Measurements from ENCODE around the gene SLIT1. TPM values are rescaled to one million over a fixed set of nuclear protein-coding genes. Genes with fewer than 3 reads are reported as not detected.

Gene SLIT1
- total RNA-seq, 1 donor from 2014 or later: 0.26 TPM

DNA sequence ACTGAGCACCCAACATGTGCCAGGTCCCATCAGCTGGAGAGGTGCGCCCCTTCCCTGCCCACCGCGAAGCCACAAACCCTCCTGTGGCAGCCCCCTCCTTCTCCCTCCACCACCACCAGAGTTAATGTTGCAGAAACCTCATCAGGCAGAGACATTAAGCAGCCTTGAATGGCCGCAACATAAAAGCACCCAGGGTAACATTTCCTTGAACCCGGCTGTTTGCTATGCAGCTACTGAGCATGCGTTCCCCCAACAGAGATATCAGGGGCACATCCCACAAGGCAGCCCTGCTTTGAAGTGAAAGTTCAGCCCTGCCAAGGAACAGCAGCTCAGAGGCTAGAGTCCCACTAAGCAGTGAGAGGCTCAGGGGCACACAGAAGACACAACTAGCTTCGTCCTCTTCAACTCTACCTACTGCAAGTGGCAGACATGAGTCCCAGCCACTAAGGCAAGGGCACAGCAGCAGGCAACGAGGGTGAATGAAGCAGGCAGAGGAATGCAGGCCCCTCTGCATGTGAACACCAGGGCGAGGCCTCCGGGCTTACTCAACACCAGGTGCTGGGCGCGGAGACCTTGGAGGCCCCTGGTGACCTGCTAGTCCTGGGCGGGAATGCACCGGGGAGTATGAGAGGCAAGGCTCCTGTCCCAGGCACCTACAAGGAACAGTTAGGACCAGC is 107.4 kb downstream of the SLIT1 start:
- intact Hi-C loops (cut with micrococcal nuclease): no loop called here
- no peak overlapping the region for H3K4me3 Mint-ChIP-seq
- H3K4me1 Mint-ChIP-seq: no peaks in the 10 kb centered on the region
- DNase-seq: no peak
- H3K9me3 Mint-ChIP-seq: no peaks in the 10 kb centered on the region
- no peak overlapping the region for H3K27ac Mint-ChIP-seq
- no peaks in the 10 kb centered on the region for H3K36me3 Mint-ChIP-seq (ENCODE audit: low read depth)
- peaks cover 19% of the 10 kb centered on the region for H3K27me3 Mint-ChIP-seq

DNA sequence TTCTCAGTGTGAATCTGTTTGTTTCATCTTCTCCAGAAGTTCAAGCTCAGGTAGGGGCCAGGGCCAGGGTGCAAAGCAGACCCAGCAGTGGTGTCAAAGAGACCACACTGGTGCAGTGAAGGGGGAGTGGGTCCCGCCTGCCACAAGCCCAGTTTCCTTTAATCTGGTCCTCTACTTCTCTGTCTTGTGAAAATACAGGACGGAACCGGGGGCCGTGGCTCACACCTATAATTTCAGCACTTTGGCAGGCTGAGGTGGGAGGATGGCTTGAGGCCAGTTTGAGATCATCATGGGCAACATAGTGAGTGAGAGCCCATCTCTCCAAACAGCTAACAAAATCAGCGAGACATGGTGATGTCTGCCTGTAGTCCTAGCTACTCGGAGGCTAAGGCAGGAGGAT is 109.0 kb downstream of the SLIT1 start:
- intact Hi-C loops (cut with micrococcal nuclease): no loop called here
- no peaks in the 10 kb centered on the region for H3K4me1 Mint-ChIP-seq
- no peak overlapping the region for H3K4me3 Mint-ChIP-seq
- peaks cover 18% of the 10 kb centered on the region for H3K27me3 Mint-ChIP-seq
- no peak overlapping the region for H3K27ac Mint-ChIP-seq
- DNase-seq: no peak
- no peaks in the 10 kb centered on the region for H3K36me3 Mint-ChIP-seq (ENCODE audit: low read depth)
- no peaks in the 10 kb centered on the region for H3K9me3 Mint-ChIP-seq

DNA sequence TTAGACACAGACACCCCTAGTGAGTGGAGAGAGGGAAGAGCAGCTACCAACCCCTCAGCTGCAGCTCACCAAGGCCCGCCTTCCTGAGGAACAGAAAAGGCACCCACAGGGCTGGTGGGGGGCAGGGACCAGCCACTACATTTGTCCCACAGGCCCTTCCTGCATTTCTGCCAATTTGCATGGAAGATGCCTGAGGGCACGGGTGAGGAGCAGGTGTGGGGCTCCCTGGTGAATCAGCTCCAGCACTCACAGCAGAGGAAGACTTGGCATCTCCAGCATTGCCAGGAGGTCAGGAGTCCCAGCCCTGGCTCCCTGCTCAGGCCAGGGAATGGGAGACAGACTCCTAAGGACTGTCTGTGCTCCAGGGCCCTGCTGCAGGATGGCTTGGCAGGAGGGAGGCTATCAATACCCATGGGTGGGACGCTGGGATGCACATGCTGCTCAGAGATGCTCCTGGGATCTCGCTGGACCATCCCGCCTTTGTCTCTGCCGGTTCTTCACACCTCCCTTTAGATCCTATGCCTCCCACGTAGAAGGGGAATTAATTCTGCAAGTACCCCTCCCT is 109.7 kb downstream of the SLIT1 start:
- Mint-ChIP-seq H3K9me3 (no peaks in the 10 kb centered on the region), H3K4me1 (no peaks in the 10 kb centered on the region), H3K4me3 (no peak overlapping the region), H3K27ac (no peak overlapping the region), H3K27me3 (peaks cover 15% of the 10 kb centered on the region), H3K36me3 (ENCODE audit: low read depth) (no peaks in the 10 kb centered on the region)
- DNase-seq: no peak
- intact Hi-C loops (cut with micrococcal nuclease): no loop called here

DNA sequence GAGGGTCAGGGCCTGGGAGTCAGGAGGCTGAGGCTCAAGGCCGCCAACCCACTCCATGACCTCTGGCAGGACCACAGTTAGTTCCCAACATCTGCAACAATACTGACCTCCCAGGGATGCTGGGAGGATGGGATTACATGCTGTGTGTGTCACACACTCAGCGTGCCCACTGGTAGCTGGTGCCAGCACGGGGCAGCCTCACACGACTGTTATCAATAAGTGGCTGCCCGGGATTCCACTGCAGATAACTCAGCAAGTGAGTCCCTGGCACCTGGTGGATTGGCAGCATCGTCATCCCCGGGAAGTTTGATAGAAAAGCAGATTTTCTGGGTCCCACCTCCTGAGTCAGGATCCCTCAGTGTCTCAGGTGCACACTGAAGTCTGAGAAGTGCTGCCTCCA is 110.3 kb downstream of the SLIT1 start:
- DNase-seq: no peak
- Mint-ChIP-seq H3K4me3 (no peak overlapping the region), H3K9me3 (no peaks in the 10 kb centered on the region), H3K27me3 (peaks cover 15% of the 10 kb centered on the region), H3K36me3 (ENCODE audit: low read depth) (no peaks in the 10 kb centered on the region), H3K4me1 (no peaks in the 10 kb centered on the region), H3K27ac (no peak overlapping the region)
- intact Hi-C loops (cut with micrococcal nuclease): no loop called here

DNA sequence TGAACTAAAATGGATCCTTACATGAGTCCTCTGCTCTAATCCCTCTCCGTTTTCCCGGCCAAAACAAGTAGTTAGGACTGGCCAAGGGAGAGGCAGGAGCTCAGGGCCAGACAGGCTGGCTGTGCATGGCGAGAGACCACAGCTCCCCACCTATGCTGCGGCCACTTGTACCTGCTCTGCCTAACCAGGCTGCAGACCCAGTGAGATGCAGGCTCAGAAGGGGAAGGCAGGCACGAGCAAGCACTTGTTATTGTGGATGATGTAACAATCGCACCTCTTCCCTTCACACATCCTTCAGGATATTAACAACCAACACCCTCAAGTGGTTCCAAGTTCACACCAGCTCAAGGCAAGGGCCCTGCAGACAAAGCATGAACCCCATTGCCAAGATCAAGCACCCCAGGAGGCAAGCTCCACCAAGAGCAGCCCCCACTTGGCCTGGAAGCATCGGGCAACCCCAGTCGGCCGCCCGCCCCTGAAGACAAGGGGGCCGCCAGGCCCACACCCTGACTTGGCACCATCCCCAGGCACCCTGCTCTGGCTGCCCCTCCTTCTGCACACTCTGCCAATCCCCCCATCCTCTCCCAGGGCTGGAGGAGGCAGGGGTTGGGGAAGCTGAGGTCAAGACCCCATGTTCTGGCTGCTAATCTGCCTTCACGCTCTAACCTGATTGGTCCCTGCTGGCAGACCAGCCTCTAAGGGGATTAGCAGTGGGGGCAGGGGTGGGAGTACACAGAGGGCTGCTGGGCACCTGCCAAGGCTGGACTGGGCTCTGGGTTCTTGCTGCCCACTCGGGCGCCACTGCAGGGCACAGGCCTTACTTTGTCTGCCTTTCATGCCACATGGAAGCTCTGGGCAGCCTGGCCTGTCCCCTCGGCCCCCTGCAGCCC is 111.3 kb downstream of the SLIT1 start:
- no peaks in the 10 kb centered on the region for H3K36me3 Mint-ChIP-seq (ENCODE audit: low read depth)
- H3K9me3 Mint-ChIP-seq: peaks cover 5% of the 10 kb centered on the region
- H3K4me1 Mint-ChIP-seq: peaks cover 5% of the 10 kb centered on the region
- peaks cover 11% of the 10 kb centered on the region for H3K27me3 Mint-ChIP-seq
- intact Hi-C loops (cut with micrococcal nuclease): no loop called here
- DNase-seq: no peak
- no peak overlapping the region for H3K4me3 Mint-ChIP-seq
- H3K27ac Mint-ChIP-seq: no peak overlapping the region

DNA sequence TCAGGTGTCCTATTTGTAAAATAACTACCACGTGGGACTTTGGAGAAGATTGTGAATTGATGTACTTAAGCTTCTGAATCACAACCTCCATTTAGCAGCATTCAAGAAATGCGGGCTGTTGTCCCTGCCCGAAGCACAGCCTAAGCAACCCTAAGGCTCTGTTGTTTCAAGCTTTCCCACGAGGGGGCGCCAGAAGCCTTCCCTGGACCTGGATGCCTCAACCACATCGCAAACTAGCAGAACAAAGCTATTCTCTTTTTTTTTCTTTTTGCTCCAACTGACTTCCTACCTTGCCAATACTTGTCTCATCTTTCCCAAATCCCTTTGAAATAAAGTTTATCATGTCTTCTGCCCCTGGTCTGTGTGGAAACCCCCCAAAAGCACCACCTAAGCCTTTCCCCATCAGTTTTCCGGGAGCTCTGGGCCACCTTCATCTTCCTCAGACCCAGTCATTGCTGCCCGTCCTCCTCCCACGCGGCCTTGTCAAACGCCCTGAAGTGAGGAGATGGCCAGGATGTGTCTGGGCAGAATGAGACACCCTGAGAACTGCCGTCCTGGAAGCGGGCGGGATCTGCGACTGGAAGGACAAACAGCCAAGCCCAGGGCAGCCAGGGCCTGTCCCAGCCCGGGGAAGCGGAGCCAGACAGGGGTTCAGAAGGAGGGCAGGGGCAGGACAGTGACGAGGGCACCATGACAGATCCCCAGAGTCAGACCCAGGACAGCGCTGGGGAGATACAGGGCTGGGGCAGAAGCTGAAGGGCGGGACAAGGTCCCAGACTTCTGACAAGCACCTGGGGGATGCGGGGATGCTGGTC is 112.7 kb downstream of the SLIT1 start:
- Mint-ChIP-seq H3K9me3 (peaks cover 7% of the 10 kb centered on the region), H3K36me3 (ENCODE audit: low read depth) (no peaks in the 10 kb centered on the region), H3K4me1 (peaks cover 8% of the 10 kb centered on the region), H3K27me3 (peaks cover 10% of the 10 kb centered on the region), H3K4me3 (no peak overlapping the region), H3K27ac (no peak overlapping the region)
- peak; percentile 93 for DNase-seq
- intact Hi-C loops (cut with micrococcal nuclease): loop anchor here (1.0 kb wide), 2 partner anchors 137 to 161 kb away; no protein-coding TSS in a partner anchor

DNA sequence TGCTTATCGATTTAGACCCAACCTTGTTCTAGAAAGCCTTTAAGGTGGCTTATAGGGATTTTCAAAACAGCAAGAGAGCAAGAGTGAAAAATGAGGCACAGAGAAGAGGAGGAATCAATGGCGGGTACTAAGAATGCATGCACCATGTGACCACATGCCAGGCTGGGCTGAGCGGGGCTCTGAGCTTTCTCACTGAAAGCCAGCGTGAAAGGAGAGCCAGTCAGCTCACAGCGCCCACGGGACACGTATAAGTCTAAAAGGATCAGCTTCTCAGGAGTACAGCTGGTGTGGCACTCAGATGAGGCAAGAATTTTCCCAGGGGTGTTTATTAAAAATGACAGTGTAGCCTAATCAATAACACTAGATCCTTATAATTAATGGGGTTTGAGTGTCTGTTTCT is 114.3 kb downstream of the SLIT1 start:
- H3K4me1 Mint-ChIP-seq: peaks cover 8% of the 10 kb centered on the region
- no peak for DNase-seq
- no peak overlapping the region for H3K4me3 Mint-ChIP-seq
- no peak overlapping the region for H3K27ac Mint-ChIP-seq
- peaks cover 7% of the 10 kb centered on the region for H3K27me3 Mint-ChIP-seq
- intact Hi-C loops (cut with micrococcal nuclease): no loop called here
- peaks cover 7% of the 10 kb centered on the region for H3K9me3 Mint-ChIP-seq
- H3K36me3 Mint-ChIP-seq (ENCODE audit: low read depth): no peaks in the 10 kb centered on the region

DNA sequence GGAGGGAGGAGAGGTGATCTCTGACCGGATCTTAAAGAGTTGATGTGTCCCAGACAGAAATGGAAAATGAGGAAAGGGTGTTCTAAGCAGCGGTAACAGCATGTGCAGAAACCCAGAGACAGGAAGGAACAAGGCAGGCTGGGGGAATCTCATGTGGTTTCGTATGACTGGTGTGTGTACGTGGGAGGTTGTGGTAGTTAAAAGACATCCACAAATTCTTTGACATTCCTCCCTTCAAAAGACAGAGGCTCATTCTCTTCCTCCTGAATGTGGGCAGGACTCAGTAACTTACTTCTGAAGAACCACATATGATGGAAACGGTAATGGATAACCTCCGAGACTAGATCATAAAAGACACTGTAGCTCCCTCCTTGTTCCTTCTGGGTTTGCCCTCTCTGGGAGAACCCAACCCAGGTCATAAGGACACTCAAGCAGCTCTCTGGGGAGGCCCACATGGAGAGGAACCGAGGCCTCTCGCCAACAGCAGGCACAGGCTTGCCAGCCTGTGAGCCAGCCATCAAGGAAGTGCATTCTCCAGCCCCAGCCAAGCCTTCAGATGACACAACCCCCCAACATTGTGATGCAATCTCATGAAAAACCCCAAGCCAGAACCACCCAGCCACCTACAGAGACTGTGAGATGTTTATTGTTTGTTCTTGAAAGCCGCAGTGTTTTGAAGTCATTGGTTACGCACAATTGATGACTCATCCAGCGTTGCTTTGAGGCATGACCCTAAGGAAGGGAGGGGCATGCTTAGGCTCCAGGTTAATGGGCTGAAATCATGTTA is 116.0 kb downstream of the SLIT1 start:
- intact Hi-C loops (cut with micrococcal nuclease): no loop called here
- DNase-seq: peak; percentile 67
- Mint-ChIP-seq H3K9me3 (peaks cover 7% of the 10 kb centered on the region), H3K4me1 (peaks cover 8% of the 10 kb centered on the region), H3K36me3 (ENCODE audit: low read depth) (no peaks in the 10 kb centered on the region), H3K27ac (peak overlapping the region; percentile 50), H3K27me3 (peaks cover 7% of the 10 kb centered on the region), H3K4me3 (no peak overlapping the region)

DNA sequence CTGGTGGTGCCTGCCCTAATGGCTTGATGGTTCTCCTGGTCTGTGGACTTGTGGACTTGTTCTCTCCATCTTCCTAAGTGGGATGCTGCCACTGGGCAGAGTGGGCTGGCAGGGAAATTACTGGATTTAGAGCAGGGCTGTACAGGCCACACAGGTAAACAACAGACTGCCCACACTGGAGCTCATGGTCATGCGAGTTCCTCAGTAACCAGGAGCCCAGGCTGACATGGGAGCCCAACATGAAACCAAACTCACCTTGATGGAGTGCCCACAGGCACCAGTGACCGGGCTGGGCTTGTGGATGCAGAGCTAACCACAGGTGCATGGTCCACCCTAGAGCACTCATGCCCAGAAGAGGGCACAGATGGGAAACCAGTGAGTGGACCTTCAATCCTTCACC is 116.7 kb downstream of the SLIT1 start:
- Mint-ChIP-seq H3K9me3 (peaks cover 7% of the 10 kb centered on the region), H3K27ac (no peak overlapping the region), H3K4me3 (no peak overlapping the region), H3K4me1 (peaks cover 8% of the 10 kb centered on the region), H3K36me3 (ENCODE audit: low read depth) (no peaks in the 10 kb centered on the region), H3K27me3 (peaks cover 6% of the 10 kb centered on the region)
- intact Hi-C loops (cut with micrococcal nuclease): no loop called here
- no peak for DNase-seq

DNA sequence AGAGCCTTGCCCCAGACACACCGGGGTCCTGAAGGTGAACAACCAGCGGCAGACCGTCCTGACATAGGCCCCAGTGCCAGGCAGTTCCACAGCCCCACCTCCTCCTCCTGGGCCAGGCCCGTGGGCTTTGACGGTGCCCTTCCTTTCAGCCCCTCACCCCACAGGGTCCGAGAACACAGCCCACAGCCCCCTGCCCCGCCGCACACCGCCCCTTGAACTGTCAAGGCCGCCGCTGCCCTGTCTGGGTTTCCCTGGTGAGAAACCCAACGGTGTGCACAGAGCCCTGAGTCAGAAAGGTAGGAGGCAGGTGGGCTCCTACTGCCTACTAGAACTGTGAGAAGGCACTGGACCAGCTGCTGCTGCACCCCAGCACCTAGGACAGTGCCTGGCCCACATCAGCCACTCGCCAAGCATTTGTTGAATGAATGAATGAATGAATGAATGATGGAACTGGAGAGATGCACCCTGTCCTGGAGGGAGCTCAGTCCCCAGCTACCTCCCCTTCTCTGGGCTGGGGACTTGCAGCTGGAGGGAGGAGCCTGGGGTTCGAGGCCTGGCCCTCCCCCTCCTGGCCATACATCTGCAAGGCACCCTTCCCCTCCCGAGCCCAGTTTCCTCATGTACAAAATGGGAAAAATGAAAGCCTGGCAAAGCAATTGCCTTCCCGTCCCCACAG is 117.9 kb downstream of the SLIT1 start:
- Mint-ChIP-seq H3K27me3 (peaks cover 4% of the 10 kb centered on the region), H3K4me3 (no peak overlapping the region), H3K27ac (no peak overlapping the region), H3K36me3 (ENCODE audit: low read depth) (no peaks in the 10 kb centered on the region), H3K9me3 (peaks cover 7% of the 10 kb centered on the region), H3K4me1 (peaks cover 8% of the 10 kb centered on the region)
- intact Hi-C loops (cut with micrococcal nuclease): no loop called here
- DNase-seq: no peak

DNA sequence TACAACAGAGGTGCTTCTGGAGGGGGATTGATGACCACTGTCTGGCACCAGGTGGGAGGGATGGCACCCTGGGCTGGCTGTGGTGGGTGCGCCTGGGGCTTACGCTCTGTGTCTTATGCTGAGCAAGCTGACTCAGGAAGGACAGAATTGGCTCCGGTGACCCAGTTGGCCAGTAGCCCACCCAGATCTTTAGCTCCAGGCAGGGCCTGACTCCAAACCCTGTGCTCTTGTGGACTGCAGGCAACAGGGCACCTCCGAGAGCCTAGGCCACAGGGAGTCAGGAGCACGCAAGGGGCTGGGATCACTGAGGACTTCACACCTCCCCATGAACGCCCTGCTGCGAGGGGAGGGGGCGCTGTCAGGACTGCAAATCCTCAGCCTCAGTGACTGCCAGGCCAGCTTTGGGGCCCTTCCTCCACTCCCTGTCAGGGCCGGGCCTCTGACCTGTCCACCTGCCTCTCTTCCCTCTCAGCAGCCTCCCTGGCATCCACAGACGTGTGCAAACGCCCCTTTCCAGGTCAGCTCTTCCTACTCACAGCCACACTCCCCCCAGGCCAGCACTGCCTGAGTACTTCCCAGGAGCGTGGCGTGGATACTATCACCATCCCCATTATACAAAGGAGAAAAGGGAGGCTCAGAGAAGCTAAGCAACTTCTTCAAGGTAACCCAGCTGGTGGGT is 118.7 kb downstream of the SLIT1 start:
- no peak for DNase-seq
- peaks cover 2% of the 10 kb centered on the region for H3K27me3 Mint-ChIP-seq
- intact Hi-C loops (cut with micrococcal nuclease): no loop called here
- H3K4me1 Mint-ChIP-seq: peaks cover 8% of the 10 kb centered on the region
- H3K36me3 Mint-ChIP-seq (ENCODE audit: low read depth): no peaks in the 10 kb centered on the region
- H3K4me3 Mint-ChIP-seq: no peak overlapping the region
- H3K9me3 Mint-ChIP-seq: peaks cover 7% of the 10 kb centered on the region
- H3K27ac Mint-ChIP-seq: no peak overlapping the region

Measured in activated CD4-positive, alpha-beta T cell treated with anti-CD3 and anti-CD28 coated beads, Interleukin-2, amount 10 ng/mL, durations not matched to agents 24 days and 14 days (primary cell).